ENCODE data around the gene AIFM3. TPM values are rescaled to one million over a fixed set of nuclear protein-coding genes. Genes with fewer than 3 reads are reported as not detected.

AIFM3 gene
- total and polyA plus RNA-seq, 2 of the 4 experiments (the other 2 are of a cell fraction) = 0.09 to 0.18 TPM

- no peaks in the 10 kb centered on the region for H3K36me3 ChIP-seq (ENCODE audit: control insufficient read depth, insufficient read depth, low read length)
- H4K5ac ChIP-seq (ENCODE audit: low read depth, low read length) = no peak overlapping the region
- POLR2A ChIA-PET (ENCODE audit: unreplicated experiment) = no interaction called here
- H3K79me1 ChIP-seq (ENCODE audit: low read depth in 1 of 2, low read length in 2 of 2) = no peaks in the 10 kb centered on the region
- no peak overlapping the region for H3K23ac ChIP-seq (ENCODE audit: low read depth, low read length)
- no peak overlapping the region for H2AK5ac ChIP-seq (ENCODE audit: low read depth, low read length)
- H2AK9ac ChIP-seq (replicated peaks; ENCODE audit: low read depth, low read length, poor library complexity) = no peak overlapping the region
- intact Hi-C loops (cut with micrococcal nuclease) = no loop called here
- no peaks in the 10 kb centered on the region for H3K4me1 ChIP-seq (ENCODE audit: control insufficient read depth, insufficient read depth, low read length)
- H2BK5ac ChIP-seq (ENCODE audit: low read depth, low read length, poor library complexity, severe bottlenecking) = no peak overlapping the region
- H3K4me2 ChIP-seq (ENCODE audit: low read depth, low read length) = no peak overlapping the region
- no peak overlapping the region for H3K56ac ChIP-seq (ENCODE audit: extremely low read depth, insufficient read depth, low read length)
- BruUV-seq (replicated peaks) = no TSS peak
- no peak overlapping the region for H3K4me3 ChIP-seq (ENCODE audit: insufficient read depth, low read depth, low read length)
- H2BK120ac ChIP-seq (ENCODE audit: low read depth, low read length) = no peak overlapping the region
- H2AFZ ChIP-seq (replicated peaks; ENCODE audit: low read length, poor library complexity) = no peak overlapping the region
- no peak overlapping the region for H2BK15ac ChIP-seq (ENCODE audit: low read depth, low read length)
- WGBS, 2 experiments (ENCODE audit: extremely low coverage in 2 of 2, insufficient read length in 1 of 2) = 60% methylated on average over 1 of the region's 16 CpGs; no CpG with 5 or more reads in 1 of the 2 experiments
- no peak overlapping the region for H3K27ac ChIP-seq (ENCODE audit: insufficient read depth, low read length)
- dilution Hi-C loops (cut with HindIII; ENCODE audit: low sequenced_read_pairs, unreplicated experiment) = no loop called here
- H3K27me3 ChIP-seq (ENCODE audit: control insufficient read depth, insufficient read depth, low read length) = peaks cover 2% of the 10 kb centered on the region; the same call in 1 of the 2 replicates
- H3K4ac ChIP-seq (ENCODE audit: low read depth, low read length) = no peak overlapping the region
- no peak for TF ChIP-seq CEBPB (IDR thresholded peaks at IDR 0.05; ENCODE audit: low read depth, low read length)
- TF ChIP-seq BHLHE40 (IDR thresholded peaks at IDR 0.05; ENCODE audit: low read depth, low read length) = no peak
- no peak overlapping the region for H4K8ac ChIP-seq (ENCODE audit: low read depth in 2 of 2, low read length in 2 of 2)
- H3K9ac ChIP-seq (ENCODE audit: low read depth, low read length) = no peak overlapping the region
- H2BK20ac ChIP-seq (ENCODE audit: low read depth, low read length) = no peak overlapping the region
- H4K91ac ChIP-seq (ENCODE audit: insufficient read depth, low read depth, low read length) = no peak overlapping the region
- ATAC-seq (ENCODE audit: low read depth) = no peak
- H3K18ac ChIP-seq (ENCODE audit: low read depth, low read length) = no peak overlapping the region
- CTCF ChIA-PET = no interaction called here
- no peak for DNase-seq
- no peaks in the 10 kb centered on the region for H4K20me1 ChIP-seq (ENCODE audit: insufficient read depth, low read length)
- in situ Hi-C loops (cut with MboI; ENCODE audit: low sequenced_read_pairs) = no loop called here
- H3K9me1 ChIP-seq (ENCODE audit: insufficient read depth, low read length) = no peaks in the 10 kb centered on the region
- H3K9me3 ChIP-seq (ENCODE audit: control insufficient read depth, insufficient read depth, low read length) = peaks cover 10% of the 10 kb centered on the region
- no peak overlapping the region for H3K14ac ChIP-seq (replicated peaks; ENCODE audit: low read depth, low read length)
Measured at GRCh38 chr22:20974336-20974955, 7.4 kb downstream of the AIFM3 start.

Measured in IMR-90 (cell line).